GM12878 (cell line): Measurements from ENCODE around the gene BICD1. TPM values are rescaled to one million over a fixed set of nuclear protein-coding genes. Genes with fewer than 3 reads are reported as not detected.

Experiments
- ATAC-seq: fragments of 200-7000 bp; cut with Tn5 transposase; 3 replicates; pipeline ENCODE4 v1.9.1; 2020; ENCODE audit warnings: mild to moderate bottlenecking, moderate library complexity
- BruUV-seq: library from RNA; stranded (reverse); fragments of 400-500 nt; replicated peaks from 2 replicates; lab custom pipeline; 2021; lab: Mats Ljungman, UMichigan
- CTCF ChIA-PET: fragments of 300-600 bp; sonication (Branson Sonifier 250); formaldehyde crosslinking; extraction: SDS; loops from one replicate; lab custom pipeline; 2021; ENCODE audit warnings: inconsistent platforms; lab: Yijun Ruan, JAX
- POLR2A ChIA-PET: fragments of 350-600 bp; formaldehyde crosslinking; extraction: SDS; loops from one replicate; lab custom pipeline; 2021; ENCODE audit warnings: inconsistent platforms; lab: Charles Lee
- RAD21 ChIA-PET: fragments of 300-600 bp; sonication (Branson Sonifier 250); formaldehyde crosslinking; loops from one replicate; lab custom pipeline; 2023; ENCODE audit warnings: antibody characterized with exemption; ENCODE audit not compliant: unreplicated experiment; lab: Charles Lee
- SMC1A ChIA-PET: fragments of 300-600 bp; sonication (Branson Sonifier 250); formaldehyde crosslinking; loops from one replicate; lab custom pipeline; 2023; ENCODE audit not compliant: unreplicated experiment, uncharacterized antibody; lab: Charles Lee
- DNase-seq: peaks from one replicate; pipeline ENCODE4 v3.0.0-alpha.2; 2011; ENCODE audit warnings: low read depth, low spot score
- FAIRE-seq: peaks from 3 replicates; lab custom pipeline; 2011; peaks lifted over from hg19 to GRCh38; lab: Jason Lieb, UNC
- H2AFZ ChIP-seq: 2 replicates; pipeline ENCODE4 v1.6.0; 2011; ENCODE audit warnings: low read depth, low read length, control low read depth; ENCODE audit not compliant: control insufficient read depth
- H3K27ac ChIP-seq: 2 replicates; pipeline ENCODE4 v1.5.1; 2011; ENCODE audit warnings: control low read depth; ENCODE audit not compliant: control insufficient read depth, insufficient read depth
- H3K27me3 ChIP-seq, 2 experiments: replicated peaks in 1 of 2; 2 replicates each; pipeline versions ENCODE4 v1.6.0 to v1.6.1; 2011; ENCODE audit warnings: low read length in 1 of 2; ENCODE audit not compliant: control insufficient read depth in 2 of 2, insufficient read depth in 2 of 2
- H3K36me3 ChIP-seq, 2 experiments: 2 replicates each; pipeline ENCODE4 v1.5.1; 2011; ENCODE audit warnings: low read length in 1 of 2; ENCODE audit not compliant: control insufficient read depth in 2 of 2, insufficient read depth in 2 of 2
- H3K4me1 ChIP-seq: 2 replicates; pipeline ENCODE4 v1.6.1; 2011; ENCODE audit warnings: mild to moderate bottlenecking, low read length, moderate library complexity, mixed read lengths; ENCODE audit not compliant: control insufficient read depth, insufficient read depth
- H3K4me2 ChIP-seq: 2 replicates; pipeline ENCODE4 v1.6.0; 2011; ENCODE audit warnings: control low read depth; ENCODE audit not compliant: control insufficient read depth, insufficient read depth
- H3K4me3 ChIP-seq: fragments of 200-600 bp; sonication (generic); 2 replicates; pipeline ENCODE4 v1.5.1; 2016
- H3K79me2 ChIP-seq: 2 replicates; pipeline ENCODE4 v1.6.0; 2011; ENCODE audit warnings: low read length; ENCODE audit not compliant: control insufficient read depth, insufficient read depth
- H3K9ac ChIP-seq: 2 replicates; pipeline ENCODE4 v1.8.0; 2011; ENCODE audit warnings: low read length, control low read depth, mixed read lengths; ENCODE audit not compliant: control insufficient read depth, insufficient read depth
- H3K9me3 ChIP-seq: replicated peaks from 3 replicates; pipeline ENCODE4 v1.5.1; 2011; ENCODE audit warnings: mild to moderate bottlenecking, low read length; ENCODE audit not compliant: control insufficient read depth, insufficient read depth
- H4K20me1 ChIP-seq: 2 replicates; pipeline ENCODE4 v1.6.0; 2011; ENCODE audit not compliant: control insufficient read depth, insufficient read depth
- EP300 ChIP-seq, 2 experiments: fragments of 150-350 bp in 1 of 2; IDR thresholded peaks; 2 replicates each; pipeline ENCODE4 v1.6.1; 2011 to 2012; ENCODE audit warnings: low read depth in 2 of 2, low read length in 2 of 2, borderline replicate concordance in 1 of 2, improper control_type of control experiment in 1 of 2, inconsistent platforms in 1 of 2; ENCODE audit not compliant: control insufficient read depth in 1 of 2
- GABPA ChIP-seq: IDR thresholded peaks from 2 replicates; pipeline ENCODE4 v1.6.1; 2014; ENCODE audit warnings: antibody characterized with exemption, low read depth, mild to moderate bottlenecking, inconsistent platforms
- KLF5 ChIP-seq: fragments of 450-650 bp; IDR thresholded peaks from 2 replicates; pipeline ENCODE4 v1.6.1; 2014; ENCODE audit warnings: mild to moderate bottlenecking; ENCODE audit not compliant: partially characterized antibody
- RCOR1 ChIP-seq: conservative IDR thresholded peaks from 2 replicates; pipeline ENCODE4 v1.6.1; 2012; ENCODE audit warnings: low read depth, low read length, improper control_type of control experiment
- STAT1 ChIP-seq: fragments of 450-650 bp; conservative IDR thresholded peaks from 2 replicates; pipeline ENCODE4 v1.6.1; 2014; ENCODE audit warnings: antibody characterized with exemption, mild to moderate bottlenecking
- WGBS: methylation state at CpG from one replicate; pipeline ENCODE4 v1.1.6; 2016; ENCODE audit warnings: low lambda C conversion rate; ENCODE audit not compliant: insufficient replicate concordance, insufficient coverage; ENCODE audit errors: missing lambda C conversion rate; 5-methylcytosine and 5-hydroxymethylcytosine counted together
- in situ Hi-C: fragments of 300-500 bp; cut with MboI; formaldehyde crosslinking; loops from 9 replicates; pipeline ENCODE4 v1.14.3; 2018; ENCODE audit warnings: mixed read lengths
- intact Hi-C: fragments of 100-400 bp; cut with micrococcal nuclease; formaldehyde crosslinking; loops from one replicate; pipeline ENCODE4 v1.14.2; 2022; ENCODE audit not compliant: unreplicated experiment
- polyA plus RNA-seq, 11 experiments: library from polyadenylated mRNA; depleted of rRNA in 4 of 11; unstranded in 6 of 11; stranded (reverse) in 5 of 11; fragments of >200 nt; fragmentation: Nextera tagmentation in 4 of 11; fragmentation: Illumina TruSeq in 1 of 11; extraction: Ambion mirVana in 4 of 11; extraction: Trizol in 1 of 11; gene quantifications; 1 replicate in 1 of 11; 2 replicates in 10 of 11; pipeline versions ENCODE4 v1.2.1 to v1.2.3, GENCODE V29; 2011 to 2016; ENCODE audit warnings: inconsistent platforms in 2 of 11, missing spikeins in 2 of 11, low read depth in 1 of 11
- total RNA-seq, 4 experiments: library from RNA; depleted of rRNA in 3 of 4; stranded (reverse); fragments of >200 nt in 3 of 4; fragmentation: Illumina TruSeq in 1 of 4; extraction: Trizol in 1 of 4; gene quantifications; 2 replicates each; pipeline versions ENCODE4 v1.2.1 to v1.2.3, GENCODE V29; 2013 to 2021
- TF ChIP-seq, protein P1 (sequence below): IDR thresholded peaks from 2 replicates; pipeline ENCODE4 v1.6.1; 2012; ENCODE audit warnings: low read length, inconsistent platforms

The BICD1 gene
- total and polyA plus RNA-seq, 10 of the 15 experiments (the other 5 are each of a cell fraction or from before 2014, with no cell fraction given), result 4.7 to 32.5 (median 14.4) TPM

DNA sequence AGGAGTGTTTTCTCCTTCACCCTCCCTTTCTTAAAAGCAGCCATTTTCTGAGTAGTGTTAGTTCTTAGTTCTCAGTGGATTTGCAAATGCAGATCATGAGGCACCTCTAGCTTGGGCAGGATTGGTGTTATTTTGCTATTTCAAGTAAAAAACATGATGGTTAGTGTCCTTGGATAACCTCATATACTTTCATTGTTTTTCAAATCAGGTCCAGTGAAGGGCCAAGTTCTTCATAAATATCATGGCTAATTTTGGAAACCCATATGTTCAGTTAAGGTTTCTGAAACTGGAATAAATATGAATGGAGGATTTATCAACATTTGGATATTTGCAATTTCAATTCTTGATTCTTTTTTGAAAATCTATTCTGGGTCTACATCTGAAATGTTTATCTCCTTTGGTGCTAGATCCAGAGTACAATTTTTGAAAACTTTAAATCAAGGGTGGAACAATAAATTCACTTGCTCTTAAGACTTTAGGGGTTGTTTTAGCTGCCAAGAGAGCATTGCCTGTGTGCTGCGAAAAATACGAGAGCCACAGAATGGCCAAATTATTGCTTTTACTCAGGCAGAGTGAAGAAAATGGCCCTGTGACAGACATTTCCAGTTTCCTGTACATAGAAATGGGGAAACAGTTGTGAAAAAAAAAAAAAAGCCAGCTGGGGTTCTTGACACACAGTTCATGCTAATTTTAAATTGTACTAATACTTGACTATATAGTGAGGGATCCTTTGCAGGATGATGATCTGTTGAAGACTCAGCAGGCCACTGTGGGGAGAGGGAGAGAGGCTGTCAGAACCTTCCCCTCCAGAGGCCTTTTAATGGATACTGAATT is 104.6 kb downstream of the BICD1 start:
- Histone ChIP-seq H3K27ac (no peak overlapping the region), H3K4me2 (no peak overlapping the region), H3K36me3 (no peaks in the 10 kb centered on the region), H3K9me3 (no peaks in the 10 kb centered on the region), H3K79me2 (no peaks in the 10 kb centered on the region), H4K20me1 (no peaks in the 10 kb centered on the region), H3K4me1 (no peaks in the 10 kb centered on the region), H2AFZ (no peak overlapping the region), H3K27me3 (no peaks in the 10 kb centered on the region), H3K9ac (no peak overlapping the region), H3K4me3 (no peak overlapping the region)
- ATAC-seq (no peak), FAIRE-seq (no peak), DNase-seq (no peak)
- POLR2A ChIA-PET, result no interaction called here
- in situ Hi-C loops, result no loop called here
- 89% methylated on average over 2 of the region's 2 CpGs for WGBS
- no TSS peak for BruUV-seq
- RAD21 ChIA-PET, result interaction anchor here (1.0 kb wide), 1 partner anchor 558 kb away, joined by 3 read pairs; no protein-coding TSS in a partner anchor
- CTCF ChIA-PET, result interaction anchor here (0.5 kb wide), 1 partner anchor 23 kb away, joined by 4 read pairs; no protein-coding TSS in a partner anchor
- TF ChIP-seq, protein P1, sequence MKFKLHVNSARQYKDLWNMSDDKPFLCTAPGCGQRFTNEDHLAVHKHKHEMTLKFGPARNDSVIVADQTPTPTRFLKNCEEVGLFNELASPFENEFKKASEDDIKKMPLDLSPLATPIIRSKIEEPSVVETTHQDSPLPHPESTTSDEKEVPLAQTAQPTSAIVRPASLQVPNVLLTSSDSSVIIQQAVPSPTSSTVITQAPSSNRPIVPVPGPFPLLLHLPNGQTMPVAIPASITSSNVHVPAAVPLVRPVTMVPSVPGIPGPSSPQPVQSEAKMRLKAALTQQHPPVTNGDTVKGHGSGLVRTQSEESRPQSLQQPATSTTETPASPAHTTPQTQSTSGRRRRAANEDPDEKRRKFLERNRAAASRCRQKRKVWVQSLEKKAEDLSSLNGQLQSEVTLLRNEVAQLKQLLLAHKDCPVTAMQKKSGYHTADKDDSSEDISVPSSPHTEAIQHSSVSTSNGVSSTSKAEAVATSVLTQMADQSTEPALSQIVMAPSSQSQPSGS, result no peak
- no peak for TF ChIP-seq EP300 (IDR thresholded peaks at IDR 0.05; ENCODE audit: borderline replicate concordance in 1 of 2, control insufficient read depth in 1 of 2, low read depth in 2 of 2, low read length in 2 of 2)
- no peak for TF ChIP-seq GABPA
- no peak for TF ChIP-seq STAT1
- TF ChIP-seq KLF5, result no peak
- TF ChIP-seq RCOR1, result no peak
- SMC1A ChIA-PET, result interaction anchor here (1.2 to 1.4 kb wide), 2 partner anchors 16 to 42 kb away, joined by 3 to 4 read pairs; no protein-coding TSS in a partner anchor
- intact Hi-C loops, result no loop called here
